Loucy (cell line): ENCODE measurements around the gene ANKRD13C.

ENCODE experiments used
- H2AFZ ChIP-seq: fragments of 200-600 bp; sonication (generic); 2 replicates; pipeline ENCODE4 v1.6.0; 2016; ENCODE audit warnings: antibody characterized with exemption, mild to moderate bottlenecking, low read length, moderate library complexity
- H3F3A ChIP-seq: fragments of 200-600 bp; 2 replicates; pipeline ENCODE4 v1.6.0; 2016; ENCODE audit warnings: antibody characterized with exemption, low read depth, mild to moderate bottlenecking
- H3K27me3 ChIP-seq: fragments of 200-600 bp; sonication (generic); 2 replicates; pipeline ENCODE4 v1.6.1; 2014; ENCODE audit warnings: low read length, mild to moderate bottlenecking; ENCODE audit not compliant: insufficient read depth, poor library complexity, severe bottlenecking
- H3K36me3 ChIP-seq: fragments of 200-600 bp; sonication (generic); 2 replicates; pipeline ENCODE4 v1.6.1; 2016; ENCODE audit warnings: low read length; ENCODE audit not compliant: insufficient read depth
- H3K4me1 ChIP-seq: fragments of 200-600 bp; sonication (generic); 2 replicates; pipeline ENCODE4 v1.5.1; 2014; ENCODE audit warnings: low read length, mild to moderate bottlenecking; ENCODE audit not compliant: insufficient read depth, poor library complexity, severe bottlenecking
- H3K4me2 ChIP-seq: fragments of 200-600 bp; sonication (generic); 2 replicates; pipeline ENCODE4 v1.6.0; 2014; ENCODE audit warnings: antibody characterized with exemption, low read length, low read depth, mild to moderate bottlenecking; ENCODE audit not compliant: poor library complexity, severe bottlenecking
- H3K4me3 ChIP-seq: fragments of 200-600 bp; sonication (generic); 2 replicates; pipeline ENCODE4 v1.5.1; 2014; ENCODE audit warnings: low read length, mild to moderate bottlenecking, mixed read lengths; ENCODE audit not compliant: poor library complexity, severe bottlenecking
- H3K79me2 ChIP-seq: fragments of 200-600 bp; sonication (generic); 2 replicates; pipeline ENCODE4 v1.6.1; 2014; ENCODE audit warnings: low read length; ENCODE audit not compliant: insufficient read depth
- H3K9ac ChIP-seq: fragments of 200-600 bp; sonication (generic); 2 replicates; pipeline ENCODE4 v1.6.0; 2014; ENCODE audit warnings: mild to moderate bottlenecking, low read depth, low read length, moderate library complexity; ENCODE audit not compliant: poor library complexity, severe bottlenecking
- H3K9me2 ChIP-seq: fragments of 200-600 bp; sonication (generic); replicated peaks from 2 replicates; pipeline ENCODE4 v1.6.1; 2016; ENCODE audit warnings: low read depth, low read length, mixed read lengths
- H3K9me3 ChIP-seq: fragments of 200-600 bp; sonication (generic); 2 replicates; pipeline ENCODE4 v1.6.1; 2014; ENCODE audit warnings: mild to moderate bottlenecking, antibody characterized with exemption, low read length, low read depth; ENCODE audit not compliant: insufficient read depth
- H4K20me1 ChIP-seq: fragments of 200-600 bp; sonication (generic); 2 replicates; pipeline ENCODE4 v1.6.0; 2014; ENCODE audit warnings: antibody characterized with exemption, low read length, mild to moderate bottlenecking; ENCODE audit not compliant: insufficient read depth, poor library complexity, severe bottlenecking
- CTCF ChIP-seq: fragments of 200-600 bp; sonication (generic); conservative IDR thresholded peaks from 2 replicates; pipeline ENCODE4 v1.5.1; 2014; ENCODE audit warnings: mild to moderate bottlenecking, antibody characterized with exemption, low read length
- EZH2phosphoT487 ChIP-seq: fragments of 200-600 bp; IDR thresholded peaks from 2 replicates; pipeline ENCODE4 v1.6.1; 2018; ENCODE audit warnings: antibody characterized with exemption, mild to moderate bottlenecking, moderate library complexity, borderline replicate concordance

ANKRD13C gene

GRCh38 chr1:70392626-70393025 lies 38.1 kb upstream of the ANKRD13C start:
- H3K4me2 ChIP-seq: no peak overlapping the region
- H3K27me3 ChIP-seq: no peaks in the 10 kb centered on the region
- no peak overlapping the region for H3K4me3 ChIP-seq
- H3K79me2 ChIP-seq: no peaks in the 10 kb centered on the region
- H3K36me3 ChIP-seq: no peaks in the 10 kb centered on the region
- no peaks in the 10 kb centered on the region for H4K20me1 ChIP-seq
- no peaks in the 10 kb centered on the region for H3F3A ChIP-seq
- H3K9me2 ChIP-seq: no peaks in the 10 kb centered on the region
- H3K9ac ChIP-seq: no peak overlapping the region
- no peaks in the 10 kb centered on the region for H3K9me3 ChIP-seq
- no peak overlapping the region for H2AFZ ChIP-seq
- H3K4me1 ChIP-seq: peaks cover 14% of the 10 kb centered on the region
- TF ChIP-seq CTCF (no peak), EZH2phosphoT487 (no peak)

DNA sequence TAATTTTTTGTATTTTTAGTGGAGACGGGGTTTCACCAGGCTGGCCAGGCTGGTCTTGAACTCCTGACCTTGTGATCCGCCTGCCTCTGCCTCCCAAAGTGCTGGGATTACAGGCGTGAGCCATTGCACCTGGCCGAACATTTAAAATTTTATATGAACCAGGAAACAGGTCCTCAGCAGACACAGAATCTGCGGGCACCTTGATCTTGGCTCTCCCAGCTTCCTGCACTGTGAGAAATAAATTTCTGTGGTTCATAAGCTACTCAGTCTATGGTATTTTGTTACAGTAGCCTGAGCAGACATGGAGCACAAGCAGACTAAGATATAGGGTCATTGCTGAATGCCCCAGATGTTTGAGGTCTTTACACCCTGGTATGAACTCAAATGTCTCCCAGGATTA lies 33.0 kb upstream of the ANKRD13C start:
- H3K4me1 ChIP-seq: peaks cover 22% of the 10 kb centered on the region
- no peaks in the 10 kb centered on the region for H3K27me3 ChIP-seq
- peak overlapping the region; percentile 53 for H3K4me2 ChIP-seq
- H3K9me2 ChIP-seq: no peaks in the 10 kb centered on the region
- no peak; the same call in 1 of the 2 replicates for TF ChIP-seq EZH2phosphoT487
- TF ChIP-seq CTCF: no peak
- no peaks in the 10 kb centered on the region for H3K79me2 ChIP-seq
- no peaks in the 10 kb centered on the region for H4K20me1 ChIP-seq
- H3K36me3 ChIP-seq: no peaks in the 10 kb centered on the region
- no peak overlapping the region for H3K4me3 ChIP-seq
- H2AFZ ChIP-seq: 0 out of 2 replicates have a peak overlapping the region, but pooled peaks have one; percentile 31
- H3F3A ChIP-seq: no peaks in the 10 kb centered on the region
- no peaks in the 10 kb centered on the region for H3K9me3 ChIP-seq
- peak overlapping the region; percentile 10 for H3K9ac ChIP-seq

- Histone ChIP-seq H3K27me3 (no peaks in the 10 kb centered on the region), H3K9ac (no peak overlapping the region), H3K4me1 (peaks cover 23% of the 10 kb centered on the region), H3K9me2 (no peaks in the 10 kb centered on the region), H3K79me2 (no peaks in the 10 kb centered on the region), H3K4me2 (no peak overlapping the region), H3K4me3 (no peak overlapping the region), H3K36me3 (no peaks in the 10 kb centered on the region), H3F3A (no peaks in the 10 kb centered on the region), H4K20me1 (no peaks in the 10 kb centered on the region), H2AFZ (no peak overlapping the region), H3K9me3 (no peaks in the 10 kb centered on the region)
- TF ChIP-seq CTCF (no peak), EZH2phosphoT487 (no peak)
Observed at GRCh38 chr1:70386121-70386520, 31.6 kb upstream of the ANKRD13C start.
